ENCODE results near the gene LARP1B.
"Not testable (repeated sequence)": the region's sequence is repeated elsewhere in the genome, so short reads cannot be mapped to it uniquely, and the experiment has no call there.

LARP1B gene

DNA sequence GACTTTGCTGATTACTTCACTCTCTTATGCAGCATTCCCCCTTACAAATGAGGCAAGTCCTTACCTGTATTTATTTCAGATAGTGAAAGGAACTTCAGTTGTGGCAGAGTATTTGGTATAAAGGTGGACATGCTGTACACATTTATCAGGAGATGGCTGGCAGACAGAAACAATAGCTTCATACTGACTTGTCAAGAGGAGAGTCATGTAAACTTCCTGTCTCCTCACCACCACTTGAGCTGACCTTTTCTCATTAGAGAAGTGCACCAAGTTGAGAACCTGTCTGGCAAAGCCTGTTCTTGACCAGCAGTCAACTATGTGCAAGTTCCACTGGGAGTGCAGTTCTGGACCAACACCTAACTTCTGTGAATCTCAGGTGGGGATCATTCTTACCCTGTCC, 80.8 kb downstream of the LARP1B start:
- no peak for DNase-seq

DNA sequence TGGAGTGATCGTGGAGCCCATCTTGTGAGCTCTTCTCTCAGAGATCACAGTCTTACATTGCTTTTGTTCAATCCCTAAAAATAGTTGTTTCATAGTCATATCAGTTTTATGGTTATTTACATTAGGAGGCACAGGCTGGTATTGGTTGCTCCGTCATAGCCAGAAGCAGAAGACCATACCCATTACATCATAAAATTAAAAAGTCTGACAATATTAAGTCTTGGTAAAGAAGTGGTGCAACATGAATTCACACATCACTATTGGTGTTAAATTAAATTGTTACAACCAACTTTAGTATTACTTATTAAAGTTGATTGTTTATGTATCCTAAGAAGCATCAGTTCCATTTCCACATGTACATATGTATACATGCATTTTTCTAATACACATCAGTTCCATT, 84.6 kb downstream of the LARP1B start:
- no peak for DNase-seq

DNA sequence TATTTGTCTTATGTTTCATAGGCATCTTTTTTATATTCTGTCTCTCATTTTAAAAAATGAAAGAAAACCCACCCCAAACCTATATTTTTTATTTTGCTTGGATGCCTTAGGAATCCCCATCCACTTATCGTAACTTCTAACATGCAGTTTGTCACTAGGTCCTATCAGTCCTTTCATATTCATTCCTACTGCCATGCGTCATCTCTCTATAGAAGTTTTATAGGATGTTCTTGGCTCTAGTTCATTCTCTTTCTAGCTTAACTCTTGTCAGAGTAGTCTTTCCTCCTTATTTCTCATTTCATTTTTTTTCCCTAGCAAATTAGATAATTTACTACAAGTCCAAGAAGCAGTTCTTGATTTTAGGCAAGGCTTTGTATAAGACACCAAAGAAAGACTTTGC, 92.7 kb downstream of the LARP1B start:
- DNase-seq, result no peak

DNA sequence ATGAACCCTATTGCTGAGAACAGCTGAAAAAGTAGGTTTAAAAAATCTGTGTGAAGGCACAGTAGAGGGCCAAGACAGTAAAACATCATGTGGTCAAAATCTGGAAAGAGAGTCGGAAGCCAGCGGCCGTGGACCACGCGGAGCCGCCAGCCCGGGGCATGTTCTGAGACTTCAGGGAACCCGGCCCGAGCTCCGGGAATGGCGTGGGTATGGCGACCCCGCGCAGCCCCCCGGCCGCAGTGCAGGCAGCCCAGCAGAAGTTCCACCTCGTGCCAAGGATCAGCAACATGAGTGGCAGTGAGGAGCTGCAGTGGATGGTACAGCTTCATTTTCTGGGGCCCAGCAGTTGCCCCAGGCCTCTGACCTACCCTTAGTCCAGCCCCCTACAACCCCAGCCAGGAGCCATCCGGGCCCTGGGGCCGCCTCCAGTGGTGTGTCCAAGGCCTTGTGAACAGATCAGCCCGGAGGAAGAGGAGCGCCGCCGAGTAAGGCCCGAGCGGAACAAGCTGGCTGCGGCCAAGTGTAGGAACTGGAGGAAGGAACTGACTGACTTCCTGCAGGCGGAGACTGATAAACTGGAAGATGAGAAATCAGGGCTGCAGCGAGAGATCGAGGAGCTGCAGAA, 94.2 kb downstream of the LARP1B start:
- no peak for DNase-seq

DNA sequence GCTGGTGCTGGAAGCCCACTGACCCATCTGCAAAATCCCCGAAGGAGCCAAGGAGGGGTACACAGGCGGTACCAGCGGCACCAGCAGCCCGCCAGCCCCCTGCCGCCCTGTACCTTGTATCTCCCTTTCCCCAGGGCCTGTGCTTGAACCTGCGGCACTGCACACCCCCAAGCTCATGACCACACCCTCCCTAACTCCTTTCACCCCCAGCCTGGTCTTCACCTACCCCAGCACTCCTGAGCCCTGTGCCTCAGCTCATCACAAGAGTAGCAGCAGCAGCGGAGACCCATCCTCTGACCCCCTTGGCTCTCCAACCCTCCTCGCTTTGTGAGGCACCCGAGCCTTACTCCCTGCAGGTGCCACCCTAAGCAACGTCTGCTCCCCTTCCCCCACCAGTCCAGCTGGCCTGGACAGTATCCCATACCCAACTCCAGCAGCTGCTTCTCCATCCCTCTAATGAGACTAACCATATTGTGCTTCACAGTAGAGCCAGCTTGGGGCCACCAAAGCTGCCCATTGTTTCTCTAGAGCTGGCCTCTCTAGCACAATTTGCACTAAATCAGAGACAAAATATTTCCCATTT, 94.9 kb downstream of the LARP1B start:
- DNase-seq, result no peak

DNA sequence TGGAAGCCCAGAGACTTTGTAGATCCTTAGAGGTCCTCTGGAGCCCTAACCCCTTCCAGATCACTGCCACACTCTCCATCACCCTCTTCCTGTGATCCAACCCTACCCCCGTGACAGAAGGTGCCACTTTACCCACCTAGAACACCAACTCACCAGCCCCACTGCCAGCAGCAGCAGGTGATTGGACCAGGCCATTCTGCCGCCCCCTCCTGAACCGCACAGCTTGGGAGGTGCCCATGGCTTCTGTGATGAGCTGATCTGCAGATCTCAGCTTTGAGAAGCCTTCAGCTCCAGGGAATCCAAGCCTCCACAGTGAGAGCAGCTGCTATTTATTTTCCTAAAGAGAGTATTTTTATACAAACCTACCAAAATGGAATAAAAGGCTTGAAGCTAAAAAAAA, 95.4 kb downstream of the LARP1B start:
- not testable (repeated sequence) for DNase-seq

DNA sequence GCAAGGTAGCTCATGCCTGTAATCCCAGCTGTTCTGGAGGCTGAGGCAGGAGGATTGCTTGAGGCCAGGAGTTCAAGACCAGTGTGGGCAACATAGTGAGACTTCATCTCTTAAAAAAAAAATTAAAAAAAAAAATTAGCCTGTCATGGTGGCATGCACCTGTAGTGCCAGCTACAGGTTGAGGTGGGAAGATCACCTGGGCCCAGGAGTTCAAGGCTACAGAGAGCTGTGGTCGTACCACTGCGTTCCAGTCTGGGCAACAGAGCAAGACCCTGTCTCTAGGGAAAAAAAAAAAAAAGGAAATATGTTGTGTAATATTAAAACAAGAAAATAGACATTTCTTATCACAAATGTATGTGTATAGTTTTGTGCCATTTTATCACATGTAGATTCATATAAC, 97.8 kb downstream of the LARP1B start:
- DNase-seq, result no peak

DNA sequence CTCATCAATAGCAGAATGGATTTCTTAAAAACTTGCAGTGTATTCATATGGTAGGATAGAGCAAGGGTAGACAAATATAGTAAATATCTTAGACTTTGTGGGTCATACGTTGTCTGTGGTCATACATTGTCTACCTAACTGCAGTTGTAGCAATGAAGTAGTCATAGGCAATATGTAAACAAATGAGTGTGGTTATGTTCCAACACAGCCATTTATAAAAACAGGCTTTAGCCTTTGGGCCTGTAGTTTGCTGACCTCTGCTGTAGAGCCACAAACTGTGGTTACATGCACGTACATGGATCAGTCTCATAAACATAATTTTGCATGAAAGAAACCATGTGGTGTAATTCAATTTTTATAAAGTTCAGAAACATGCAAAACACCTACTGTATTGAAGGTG, 98.9 kb downstream of the LARP1B start:
- no peak for DNase-seq

DNA sequence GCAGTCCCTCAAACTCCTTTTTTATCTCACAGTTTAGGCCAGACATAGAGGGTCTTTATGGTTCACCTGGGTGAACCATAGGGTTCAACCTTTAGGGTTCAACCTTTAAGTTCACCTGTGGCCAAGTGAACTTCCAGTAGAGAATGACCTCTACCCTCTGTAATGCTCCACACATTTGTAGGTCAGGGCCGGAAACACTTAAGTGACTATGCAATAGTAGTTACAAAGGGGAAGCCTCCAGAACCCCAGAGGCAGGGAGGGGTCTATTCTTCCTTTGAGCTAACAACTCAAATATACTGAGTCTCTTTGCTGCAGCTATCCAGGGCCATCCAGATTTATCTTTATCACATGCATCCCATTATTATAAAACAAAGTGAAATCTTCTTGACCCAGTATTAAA, 100.0 kb downstream of the LARP1B start:
- DNase-seq, result no peak

DNA sequence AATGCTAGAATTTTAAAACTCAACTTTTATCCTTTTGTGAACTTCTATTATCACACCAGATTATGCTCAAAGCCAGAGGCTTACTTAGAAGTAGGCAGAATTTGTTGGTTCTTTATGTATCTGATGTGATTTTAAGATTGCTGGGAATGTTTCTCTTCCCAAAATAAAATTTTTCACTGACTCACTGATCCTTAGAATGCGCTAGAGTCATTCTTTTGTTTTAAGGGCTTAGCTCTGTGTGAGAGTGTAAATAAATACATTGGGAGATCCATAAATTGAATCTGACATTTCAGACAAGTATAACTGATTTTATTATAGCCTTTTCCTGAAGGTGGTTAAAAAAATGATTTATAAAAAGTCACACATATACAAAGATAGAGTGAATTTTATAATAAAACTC, 101.3 kb downstream of the LARP1B start:
- DNase-seq, result no peak

DNA sequence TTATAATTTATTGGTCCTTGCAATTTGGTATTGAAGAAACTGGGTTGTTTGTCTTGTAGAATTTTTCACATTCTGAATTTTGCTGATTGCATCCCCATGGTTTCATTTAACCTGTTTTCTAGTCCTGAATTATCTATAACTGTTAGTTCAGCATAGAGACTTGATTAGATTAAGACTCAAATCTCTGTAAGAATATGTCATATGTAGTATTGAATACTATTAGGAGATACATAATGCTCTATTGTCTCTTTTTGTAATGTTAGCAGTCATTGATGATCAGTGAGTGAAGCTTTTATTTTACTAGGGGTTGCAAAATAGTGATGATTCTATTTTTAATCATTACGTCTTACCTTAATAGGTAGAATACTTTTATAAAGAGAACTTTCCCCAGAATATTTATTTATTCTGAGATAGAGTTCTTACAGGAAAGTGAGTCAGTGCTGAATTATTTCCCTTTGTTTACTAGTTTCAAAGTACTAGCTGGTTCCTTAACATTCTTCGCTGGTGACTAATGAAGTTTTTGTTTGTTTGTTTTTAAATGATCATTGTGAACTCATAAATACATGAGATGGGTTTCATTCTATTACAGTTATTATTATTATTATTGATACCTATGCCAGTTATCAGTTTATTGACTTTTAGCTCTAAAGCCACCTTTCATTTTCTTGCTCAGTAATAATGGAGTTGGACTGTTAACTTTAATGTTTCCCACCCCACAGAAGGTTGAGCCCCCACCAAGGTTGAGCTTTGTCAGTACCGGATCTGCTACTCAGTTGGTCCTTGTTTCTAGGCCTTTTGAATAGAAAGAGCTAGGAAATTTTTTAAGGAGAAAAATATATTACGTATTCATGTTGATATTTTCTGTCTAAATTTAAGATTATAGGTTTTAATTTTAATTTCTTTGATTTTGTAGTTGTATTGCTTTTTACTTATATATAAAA, 102.3 kb downstream of the LARP1B start:
- no peak for DNase-seq

DNA sequence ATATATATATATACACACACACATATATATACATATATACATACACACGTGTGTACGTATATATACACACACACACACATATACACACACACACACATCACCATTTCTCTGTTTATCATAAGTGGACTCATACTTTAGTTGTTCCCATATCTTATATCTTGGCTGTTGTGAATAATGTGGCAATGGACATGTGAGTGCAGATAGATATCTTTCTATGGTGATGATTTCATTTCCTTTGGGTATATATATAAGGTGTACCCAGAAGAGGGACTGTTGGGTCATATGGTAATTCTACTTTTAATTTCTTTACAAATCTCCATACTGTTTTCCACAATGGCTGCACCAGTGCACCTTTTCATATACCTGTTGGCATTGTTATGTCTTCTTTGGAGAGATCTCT, 105.9 kb downstream of the LARP1B start:
- DNase-seq, result no peak

DNA sequence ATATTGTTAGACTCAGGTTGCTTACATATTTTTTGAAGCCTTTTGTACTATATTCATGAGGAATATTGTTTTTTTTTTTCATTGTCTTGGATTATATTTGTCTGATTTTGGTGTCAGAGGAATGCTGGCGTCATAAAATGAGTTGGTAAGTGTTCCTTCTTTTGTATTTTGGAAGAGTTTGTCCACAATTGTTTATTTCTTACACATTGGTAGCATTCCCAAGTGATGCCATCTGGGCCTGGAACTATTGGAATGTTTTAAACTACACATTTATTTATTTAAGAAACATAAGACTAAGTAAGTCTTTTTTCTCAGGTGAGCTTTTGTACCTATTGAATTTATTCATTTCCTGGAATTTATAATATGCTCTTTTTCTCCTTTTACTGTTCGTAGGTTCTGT, 107.6 kb downstream of the LARP1B start:
- DNase-seq, result no peak

DNA sequence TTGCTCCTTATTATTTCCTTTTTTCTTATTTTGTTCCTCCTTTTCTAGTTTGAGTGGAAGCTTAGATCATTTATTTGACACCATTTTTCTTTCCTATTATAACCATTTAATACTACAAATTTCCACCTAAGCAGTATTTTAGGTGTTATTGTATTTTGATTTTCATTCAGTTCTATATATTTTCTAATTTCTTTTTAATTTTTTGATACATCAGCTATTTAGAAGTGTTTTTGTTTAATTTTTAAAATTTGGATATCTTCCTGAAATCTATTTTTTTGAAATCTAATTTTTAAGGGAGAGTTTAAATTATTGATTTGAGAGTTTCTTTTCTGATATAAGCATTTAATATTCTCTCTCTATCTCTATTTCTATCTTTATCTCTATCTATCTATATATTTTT, 108.1 kb downstream of the LARP1B start:
- no peak for DNase-seq

DNA sequence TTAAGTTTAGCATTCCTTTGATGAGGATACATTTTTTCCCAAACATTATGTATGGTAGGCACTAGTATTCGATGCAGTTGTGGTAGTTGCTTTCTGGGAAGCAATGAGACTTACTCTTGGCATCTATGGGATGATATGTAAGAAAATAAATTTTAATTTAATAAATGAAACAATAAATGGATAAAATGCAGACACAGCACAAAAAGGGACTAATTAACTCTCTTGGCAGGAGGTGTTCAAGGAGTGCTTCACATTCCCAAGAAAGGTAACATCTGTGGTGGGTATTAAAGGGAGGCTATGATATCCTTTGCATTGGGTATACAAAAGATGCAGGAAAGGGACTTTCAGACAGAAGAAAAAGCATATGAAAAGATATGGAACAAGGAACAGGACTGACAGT, 115.5 kb downstream of the LARP1B start:
- DNase-seq, result no peak

DNA sequence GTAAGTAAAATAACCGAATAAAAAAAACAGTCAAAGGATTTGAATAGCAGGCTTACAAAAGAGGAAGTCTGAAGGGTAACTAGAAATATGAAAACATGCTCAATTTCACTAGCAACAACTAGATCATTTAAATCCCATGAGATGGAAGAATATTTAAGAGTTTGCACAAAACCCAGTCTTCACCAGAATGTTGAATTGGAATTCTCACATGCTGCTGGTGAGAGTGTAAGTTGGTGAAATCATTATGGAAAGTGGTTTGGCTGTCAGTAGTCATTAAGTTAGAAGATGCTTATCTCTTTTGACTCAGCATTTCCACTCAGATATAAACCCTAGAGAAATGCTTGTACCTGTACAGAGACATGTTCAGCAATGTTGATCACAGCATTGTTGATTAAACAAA, 116.4 kb downstream of the LARP1B start:
- no peak for DNase-seq

DNA sequence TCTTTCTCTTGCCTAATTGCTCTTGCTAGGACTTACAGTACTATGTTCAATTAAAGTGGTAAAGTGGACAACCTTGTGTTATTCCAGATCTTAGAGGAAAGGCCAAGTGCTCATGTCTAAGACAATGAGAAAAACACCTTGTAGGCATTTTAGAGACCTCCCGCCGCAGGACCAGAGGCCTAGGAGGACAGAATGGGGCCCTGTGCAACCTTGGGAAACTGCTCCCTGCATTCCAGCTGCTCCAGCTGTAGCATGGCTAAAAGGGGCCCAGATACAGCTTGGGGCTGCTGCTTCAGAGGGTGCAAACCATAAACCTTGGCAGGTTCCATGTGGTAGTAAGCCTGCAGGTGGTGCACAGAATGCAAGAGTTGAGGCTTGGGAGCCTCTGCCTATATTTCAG, 125.5 kb downstream of the LARP1B start:
- no peak for DNase-seq

DNA sequence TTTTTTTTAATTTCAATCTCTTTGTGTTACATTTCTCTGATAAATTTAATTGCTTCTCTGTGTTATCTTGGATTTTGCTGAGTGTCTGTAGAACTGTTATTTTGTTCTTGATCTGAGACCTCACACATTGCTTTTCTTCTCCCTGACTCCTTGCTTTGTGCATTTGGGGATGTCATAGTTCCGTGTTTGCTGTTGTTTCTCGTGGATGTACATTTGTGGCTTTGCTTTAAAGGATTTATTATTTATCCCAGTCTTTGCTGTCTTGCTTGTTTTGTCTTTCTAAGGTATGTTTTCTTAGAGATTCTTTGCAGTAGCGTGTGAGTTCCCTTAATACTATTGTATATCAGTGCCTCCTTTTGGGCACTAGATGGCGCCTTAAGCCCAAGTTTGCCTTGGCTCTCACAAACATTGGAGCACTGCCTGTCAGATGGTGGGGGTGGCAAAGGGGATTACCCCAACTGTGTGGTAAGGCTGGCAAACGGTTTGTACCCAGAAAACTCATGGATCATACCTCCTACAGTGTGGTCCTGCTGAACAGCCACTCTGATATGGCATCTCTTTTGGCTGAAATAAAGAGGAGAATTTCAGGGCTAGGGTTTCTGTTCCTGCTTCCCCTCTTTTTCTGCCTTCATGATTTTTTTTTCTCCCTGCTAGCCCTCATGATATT, 130.1 kb downstream of the LARP1B start:
- peak; percentile 77 for DNase-seq

DNA sequence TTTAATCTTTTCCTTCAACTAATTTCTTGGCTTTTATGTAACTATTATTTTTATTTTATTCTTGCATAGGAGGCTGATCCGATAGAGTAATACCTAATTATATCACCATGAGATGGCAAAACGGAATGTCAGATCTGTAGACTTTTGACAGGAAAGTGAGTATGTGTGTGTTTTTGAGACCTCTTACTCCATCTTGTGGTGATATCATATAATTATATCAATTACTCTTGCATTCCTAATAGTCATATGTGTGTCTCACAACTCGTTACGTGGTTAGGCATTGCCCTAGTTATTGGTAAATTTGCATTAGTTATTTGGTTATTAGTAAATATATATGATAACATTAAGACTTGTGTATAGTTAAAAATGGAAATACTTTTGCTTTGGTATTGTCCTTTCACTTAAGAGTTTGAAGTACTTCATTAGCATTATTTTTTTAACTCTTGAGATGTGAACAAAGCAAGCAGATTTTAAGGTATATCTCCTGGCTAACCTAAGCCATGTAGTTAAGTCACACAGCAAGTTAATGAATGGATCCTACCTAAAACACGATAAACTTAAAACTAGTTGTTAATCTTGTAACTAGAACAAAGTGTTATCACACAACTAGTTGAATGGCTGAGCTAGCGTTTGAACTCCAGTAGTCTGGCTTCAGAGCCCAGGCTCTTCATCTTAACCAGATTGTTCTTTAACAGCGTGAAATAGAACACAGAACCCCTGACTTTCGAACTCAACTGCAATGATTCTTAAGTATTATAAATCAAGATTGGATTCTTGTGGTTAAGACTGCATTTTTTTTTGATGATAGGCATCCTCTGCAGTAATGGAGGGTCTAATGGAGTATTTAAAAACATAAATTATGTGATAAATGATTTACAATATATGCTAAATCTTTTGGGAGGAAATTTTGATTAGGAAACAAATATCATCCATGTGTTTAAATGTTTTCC, 159.4 kb downstream of the LARP1B start:
- DNase-seq, result peak; percentile 17

DNA sequence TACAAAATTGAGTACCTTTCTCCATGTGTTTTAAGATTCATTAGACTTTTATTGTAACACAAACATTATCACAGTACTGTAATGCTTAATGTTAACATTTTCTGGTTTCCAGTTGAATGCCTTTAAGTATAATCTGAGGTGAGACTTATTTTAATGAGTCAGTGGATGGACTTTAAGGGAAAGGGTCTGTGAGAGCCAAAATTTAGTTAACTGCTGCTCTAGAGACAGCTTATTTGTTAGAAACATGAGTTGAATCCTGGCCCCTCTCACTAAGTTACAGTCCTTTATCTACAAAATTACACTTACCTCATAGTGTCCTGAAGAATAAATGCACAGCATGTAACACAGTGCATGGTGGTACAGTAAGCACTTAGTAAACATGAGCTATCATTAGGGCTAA, 160.5 kb downstream of the LARP1B start:
- DNase-seq, result no peak

DNA sequence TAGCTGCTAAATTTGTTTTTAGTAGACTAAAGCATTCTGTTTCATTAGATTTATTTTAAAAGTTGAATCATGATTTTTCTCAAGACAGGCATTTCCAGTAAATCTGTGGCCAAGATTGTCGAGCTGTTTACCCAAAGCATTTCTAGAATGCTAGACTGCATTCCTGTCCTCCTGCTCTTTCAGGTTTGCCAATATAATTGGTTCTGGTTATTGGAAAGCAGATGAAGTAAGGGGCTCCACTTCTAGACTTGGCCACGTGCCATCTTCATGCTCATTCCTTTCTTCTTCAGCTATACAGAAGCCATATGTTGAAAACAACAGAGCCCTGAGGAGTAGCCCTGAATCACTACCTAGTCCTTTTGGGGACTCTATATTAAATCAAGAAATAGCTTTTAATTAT, 164.0 kb downstream of the LARP1B start:
- DNase-seq, result no peak

DNA sequence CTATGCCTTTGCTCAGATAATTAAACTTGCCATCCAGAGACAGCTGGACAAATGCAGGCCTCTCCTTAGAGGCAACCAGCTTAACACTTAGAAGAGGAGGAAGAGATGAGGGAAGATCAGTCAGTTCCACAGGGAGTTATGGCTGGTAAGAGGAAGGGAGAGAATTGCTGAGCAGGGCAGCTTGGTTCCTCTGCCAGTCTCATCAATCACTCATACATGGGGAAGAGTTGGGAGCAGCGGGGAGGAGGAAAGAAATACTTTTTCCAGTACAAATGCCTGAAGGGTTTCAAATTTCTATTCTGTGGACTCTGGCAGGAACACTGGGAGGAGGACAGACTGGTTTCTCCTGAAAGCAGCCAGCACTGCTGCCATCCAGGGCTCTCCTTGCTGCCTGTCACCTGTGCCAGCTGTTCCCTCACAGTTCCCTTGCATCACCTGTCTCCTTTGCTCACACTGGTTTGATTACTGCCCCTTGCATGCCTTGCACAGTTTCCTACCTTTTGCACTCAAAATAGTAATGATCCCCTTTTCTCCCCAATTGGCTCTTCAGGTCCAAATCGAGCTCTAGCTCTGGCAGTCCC, 167.0 kb downstream of the LARP1B start:
- DNase-seq, result no peak
